IMR-90 (cell line): ENCODE results near the gene PHF20. TPM values are rescaled to one million over a fixed set of nuclear protein-coding genes. Genes with fewer than 3 reads are reported as not detected.

Experiments
- ATAC-seq: fragments of 200-7000 bp; cut with Tn5 transposase; 2 replicates; pipeline ENCODE4 v1.9.1; 2020; ENCODE audit warnings: low read depth, mild to moderate bottlenecking, moderate library complexity
- BruUV-seq: library from RNA; stranded (reverse); fragments of 400-500 nt; replicated peaks from 2 replicates; lab custom pipeline; 2021; lab: Mats Ljungman, UMichigan
- CTCF ChIA-PET: fragments of 300-600 bp; formaldehyde crosslinking; extraction: SDS; loops from one replicate; lab custom pipeline; 2021; ENCODE audit warnings: antibody characterized with exemption; lab: Yijun Ruan, JAX
- POLR2A ChIA-PET: fragments of 300-600 bp; sonication (Branson Sonifier 250); formaldehyde crosslinking; loops from one replicate; lab custom pipeline; 2022; ENCODE audit warnings: antibody characterized with exemption; ENCODE audit not compliant: unreplicated experiment; lab: Charles Lee
- DNase-seq: peaks from one replicate; pipeline ENCODE4 v3.0.0; 2013
- H2AFZ ChIP-seq: replicated peaks from 2 replicates; pipeline ENCODE3; 2013; ENCODE audit warnings: low read length, mild to moderate bottlenecking; ENCODE audit not compliant: poor library complexity
- H2AK5ac ChIP-seq: 2 replicates; pipeline ENCODE4 v1.6.1; 2013; ENCODE audit warnings: low read depth, low read length, inconsistent platforms
- H2AK9ac ChIP-seq: replicated peaks from 2 replicates; pipeline ENCODE3; 2013; ENCODE audit warnings: mild to moderate bottlenecking, low read depth, low read length, moderate library complexity; ENCODE audit not compliant: poor library complexity
- H2BK120ac ChIP-seq: 2 replicates; pipeline ENCODE4 v1.6.1; 2013; ENCODE audit warnings: low read depth, low read length, inconsistent platforms
- H2BK15ac ChIP-seq: 3 replicates; pipeline ENCODE4 v1.6.1; 2013; ENCODE audit warnings: low read depth, low read length, inconsistent platforms
- H2BK20ac ChIP-seq: 2 replicates; pipeline ENCODE4 v1.6.1; 2013; ENCODE audit warnings: low read depth, mild to moderate bottlenecking, inconsistent platforms, low read length, moderate library complexity
- H2BK5ac ChIP-seq: 2 replicates; pipeline ENCODE4 v1.6.1; 2013; ENCODE audit warnings: mild to moderate bottlenecking, low read depth, low read length, inconsistent platforms; ENCODE audit not compliant: poor library complexity, severe bottlenecking
- H3K14ac ChIP-seq: replicated peaks from 2 replicates; pipeline ENCODE4 v1.6.1; 2013; ENCODE audit warnings: low read depth, low read length, inconsistent platforms
- H3K18ac ChIP-seq: 2 replicates; pipeline ENCODE4 v1.6.1; 2013; ENCODE audit warnings: low read depth, low read length, control low read depth
- H3K23ac ChIP-seq: 2 replicates; pipeline ENCODE4 v1.6.1; 2013; ENCODE audit warnings: low read depth, low read length, inconsistent platforms
- H3K27ac ChIP-seq: 2 replicates; pipeline ENCODE4 v1.5.1; 2013; ENCODE audit warnings: mild to moderate bottlenecking, control low read depth, low read length; ENCODE audit not compliant: insufficient read depth
- H3K27me3 ChIP-seq: 2 replicates; pipeline ENCODE4 v1.6.1; 2013; ENCODE audit warnings: low read length; ENCODE audit not compliant: control insufficient read depth, insufficient read depth
- H3K36me3 ChIP-seq: 2 replicates; pipeline ENCODE4 v1.6.1; 2013; ENCODE audit warnings: low read length, mixed read lengths; ENCODE audit not compliant: control insufficient read depth, insufficient read depth
- H3K4ac ChIP-seq: 2 replicates; pipeline ENCODE4 v1.6.1; 2013; ENCODE audit warnings: low read depth, low read length, inconsistent platforms
- H3K4me1 ChIP-seq: 2 replicates; pipeline ENCODE4 v1.6.1; 2013; ENCODE audit warnings: low read length, mixed read lengths; ENCODE audit not compliant: control insufficient read depth, insufficient read depth
- H3K4me2 ChIP-seq: 2 replicates; pipeline ENCODE4 v1.6.1; 2013; ENCODE audit warnings: low read depth, mild to moderate bottlenecking, control low read depth, low read length, moderate library complexity
- H3K4me3 ChIP-seq: 2 replicates; pipeline ENCODE4 v1.5.1; 2013; ENCODE audit warnings: low read depth, mild to moderate bottlenecking, control low read depth, low read length, moderate library complexity; ENCODE audit not compliant: insufficient read depth
- H3K56ac ChIP-seq: 2 replicates; pipeline ENCODE4 v1.6.1; 2013; ENCODE audit warnings: low read length, inconsistent platforms; ENCODE audit not compliant: insufficient read depth; ENCODE audit errors: extremely low read depth
- H3K79me1 ChIP-seq, 2 experiments: 2 replicates each; pipeline ENCODE4 v1.6.1; 2013; ENCODE audit warnings: low read length in 2 of 2, inconsistent platforms in 1 of 2, low read depth in 1 of 2
- H3K9ac ChIP-seq: 2 replicates; pipeline ENCODE4 v1.6.1; 2013; ENCODE audit warnings: low read depth, low read length, control low read depth
- H3K9me1 ChIP-seq: 2 replicates; pipeline ENCODE4 v1.6.1; 2013; ENCODE audit warnings: low read length, inconsistent platforms; ENCODE audit not compliant: insufficient read depth
- H3K9me3 ChIP-seq: 2 replicates; pipeline ENCODE4 v1.6.1; 2013; ENCODE audit warnings: low read length; ENCODE audit not compliant: control insufficient read depth, insufficient read depth
- H4K20me1 ChIP-seq: 2 replicates; pipeline ENCODE4 v1.6.1; 2013; ENCODE audit warnings: low read length, inconsistent platforms; ENCODE audit not compliant: insufficient read depth
- H4K5ac ChIP-seq: 2 replicates; pipeline ENCODE4 v1.6.1; 2013; ENCODE audit warnings: mild to moderate bottlenecking, low read depth, low read length, control low read depth
- H4K8ac ChIP-seq, 2 experiments: 2 replicates each; pipeline ENCODE4 v1.6.1; 2013; ENCODE audit warnings: low read depth in 2 of 2, low read length in 2 of 2, control low read depth in 1 of 2, inconsistent platforms in 1 of 2
- H4K91ac ChIP-seq: 2 replicates; pipeline ENCODE4 v1.6.1; 2013; ENCODE audit warnings: low read depth, low read length, inconsistent platforms; ENCODE audit not compliant: insufficient read depth
- MAFK ChIP-seq: IDR thresholded peaks from 2 replicates; pipeline ENCODE4 v1.6.1; 2012; ENCODE audit warnings: low read depth, low read length, improper control_type of control experiment
- MXI1 ChIP-seq: IDR thresholded peaks from 2 replicates; pipeline ENCODE4 v1.6.1; 2012; ENCODE audit warnings: low read depth, mild to moderate bottlenecking, low read length, moderate library complexity, borderline replicate concordance
- NFE2L2 ChIP-seq: fragments of 150-350 bp; IDR thresholded peaks from 2 replicates; pipeline ENCODE4 v1.6.1; 2016; ENCODE audit warnings: low read depth, mild to moderate bottlenecking, low read length
- RCOR1 ChIP-seq: IDR thresholded peaks from 2 replicates; pipeline ENCODE4 v1.6.1; 2012; ENCODE audit warnings: mild to moderate bottlenecking, low read length, improper control_type of control experiment; ENCODE audit not compliant: insufficient replicate concordance
- SMC3 ChIP-seq: fragments of 150-350 bp; IDR thresholded peaks from 2 replicates; pipeline ENCODE4 v1.6.1; 2016; ENCODE audit warnings: low read depth, mild to moderate bottlenecking, antibody characterized with exemption, low read length, moderate library complexity
- WGBS, 2 experiments: methylation state at CpG; one replicate each; pipeline versions ENCODE4 v1.1.5 to v1.1.7; 2013; ENCODE audit warnings: missing lambda C conversion rate in 2 of 2; ENCODE audit not compliant: insufficient read length in 1 of 2; ENCODE audit errors: extremely low coverage in 2 of 2; 5-methylcytosine and 5-hydroxymethylcytosine counted together
- dilution Hi-C: fragments of 300-500 bp; cut with HindIII; formaldehyde crosslinking; loops from one replicate; pipeline ENCODE4 v1.14.3; 2018; ENCODE audit warnings: low sequenced_read_pairs; ENCODE audit not compliant: unreplicated experiment
- in situ Hi-C: fragments of 300-500 bp; cut with MboI; formaldehyde crosslinking; loops from 3 replicates; pipeline ENCODE4 v1.14.3; 2019; ENCODE audit warnings: low sequenced_read_pairs, inconsistent platforms, mixed read lengths
- intact Hi-C: fragments of 100-400 bp; cut with micrococcal nuclease; formaldehyde crosslinking; loops from 2 replicates; pipeline ENCODE4 v1.10.0; 2022
- polyA plus RNA-seq, 3 experiments: library from polyadenylated mRNA; depleted of rRNA; stranded (reverse); fragments of >200 nt; gene quantifications; 2 replicates each; pipeline ENCODE4 v1.2.3, GENCODE V29; 2012; ENCODE audit warnings: low replicate concordance in 1 of 3
- total RNA-seq: library from RNA; depleted of rRNA; stranded (reverse); fragments of >200 nt; gene quantifications from 2 replicates; pipeline ENCODE4 v1.2.3, GENCODE V29; 2012

The PHF20 gene
- total and polyA plus RNA-seq, 2 of the 4 experiments (the other 2 are of a cell fraction): 22.0 to 22.5 TPM

- Histone ChIP-seq H3K27me3 (no peaks in the 10 kb centered on the region), H3K56ac (no peak overlapping the region), H3K9me1 (peaks cover 4% of the 10 kb centered on the region; the same call in 1 of the 2 replicates), H2AFZ (no peak overlapping the region), H3K18ac (no peak overlapping the region), H3K4me1 (no peaks in the 10 kb centered on the region), H2BK120ac (no peak overlapping the region), H3K4me3 (no peak overlapping the region), H2BK20ac (no peak overlapping the region), H3K4me2 (no peak overlapping the region), H2AK9ac (no peak overlapping the region), H3K36me3 (peaks cover 38% of the 10 kb centered on the region), H2BK15ac (no peak overlapping the region), H4K8ac (no peak overlapping the region), H3K4ac (no peak overlapping the region), H3K23ac (no peak overlapping the region), H2BK5ac (no peak overlapping the region), H4K5ac (no peak overlapping the region), H3K9ac (no peak overlapping the region), H4K20me1 (no peaks in the 10 kb centered on the region; the same call in 1 of the 2 replicates), H4K91ac (no peak overlapping the region), H3K27ac (no peak overlapping the region), H3K9me3 (no peaks in the 10 kb centered on the region), H2AK5ac (no peak overlapping the region), H3K79me1 (peaks cover 25 to 37% of the 10 kb centered on the region in 2 experiments), H3K14ac (no peak overlapping the region)
- TF ChIP-seq RCOR1 (no peak), MXI1 (no peak), NFE2L2 (no peak), SMC3 (no peak), MAFK (no peak)
- intact Hi-C loops: no loop called here
- ChIA-PET CTCF (interaction anchor here (0.6 kb wide), 1 partner anchor 16 kb away, joined by 3 read pairs; no protein-coding TSS in a partner anchor), POLR2A (interaction anchor here (0.6 kb wide), 1 partner anchor 11 kb away, joined by 3 read pairs; no protein-coding TSS in a partner anchor)
- DNase-seq: no peak
- in situ Hi-C loops: loop anchor here (25.0 kb wide), 1 partner anchor 401 kb away; no protein-coding TSS in a partner anchor
- no TSS peak for BruUV-seq
- ATAC-seq: no peak
- dilution Hi-C loops: no loop called here
- no CpG with 5 or more reads among the region's 4 CpGs for WGBS, 2 experiments
Observed at GRCh38 chr20:35912881-35913280, 141.1 kb downstream of the PHF20 start.
